Sigmoid colon (tissue), 4 donors: ENCODE data around the gene NBPF20.
"Not testable (repeated sequence)": the region's sequence is repeated elsewhere in the genome, so short reads cannot be mapped to it uniquely, and the experiment has no call there.

Experiments used
- CTCF ChIP-seq, 4 experiments: fragments of 450-650 bp in 3 of 4; fragments of 200-600 bp in 1 of 4; IDR thresholded peaks; one replicate each; pipeline ENCODE4 v1.5.1; 2016 to 2019; ENCODE audit warnings: antibody characterized with exemption in 4 of 4, mild to moderate bottlenecking in 3 of 4, moderate library complexity in 2 of 4
- EP300 ChIP-seq, 4 donors: sonication (generic); formaldehyde crosslinking; IDR thresholded peaks; one replicate each; pipeline ENCODE4 v1.6.1; 2017; ENCODE audit warnings: antibody characterized with exemption in 4 of 4
- POLR2A ChIP-seq, 2 donors: fragments of 450-650 bp; IDR thresholded peaks; one replicate each; pipeline ENCODE4 v1.6.1; 2016; ENCODE audit warnings: antibody characterized with exemption in 2 of 2, mild to moderate bottlenecking in 2 of 2, moderate library complexity in 2 of 2
- POLR2AphosphoS5 ChIP-seq, 4 donors: sonication (generic); formaldehyde crosslinking; IDR thresholded peaks; one replicate each; pipeline ENCODE4 v1.6.1; 2017; ENCODE audit warnings: antibody characterized with exemption in 4 of 4

- TF ChIP-seq CTCF, POLR2A, EP300, POLR2AphosphoS5 (IDR thresholded peaks at IDR 0.05): not testable (repeated sequence)
These were observed 46.0 kb upstream of the NBPF20 start for GRCh38 chr1:145471365-145471764.
